HCT116 (cell line): ENCODE data around the gene EFCAB7.

ENCODE experiments used
- POLR2A ChIP-seq: IDR thresholded peaks from 2 replicates; pipeline ENCODE4 v1.7.0; 2011; ENCODE audit warnings: borderline replicate concordance; ENCODE audit not compliant: insufficient read depth, insufficient read length; ENCODE audit errors: extremely low read depth
- POLR2AphosphoS5 ChIP-seq: IDR thresholded peaks from 2 replicates; pipeline ENCODE4 v1.6.1; 2011; ENCODE audit warnings: mild to moderate bottlenecking, low read depth, low read length, moderate library complexity
- TF ChIP-seq, protein P1 (sequence below): IDR thresholded peaks from 2 replicates; pipeline ENCODE4 v1.6.1; 2012
- TF ChIP-seq, protein P2 (sequence below): IDR thresholded peaks from 2 replicates; pipeline ENCODE4 v1.6.1; 2011; ENCODE audit warnings: mild to moderate bottlenecking, low read length, moderate library complexity; ENCODE audit not compliant: insufficient replicate concordance; ENCODE audit errors: extremely low read depth

DNA sequence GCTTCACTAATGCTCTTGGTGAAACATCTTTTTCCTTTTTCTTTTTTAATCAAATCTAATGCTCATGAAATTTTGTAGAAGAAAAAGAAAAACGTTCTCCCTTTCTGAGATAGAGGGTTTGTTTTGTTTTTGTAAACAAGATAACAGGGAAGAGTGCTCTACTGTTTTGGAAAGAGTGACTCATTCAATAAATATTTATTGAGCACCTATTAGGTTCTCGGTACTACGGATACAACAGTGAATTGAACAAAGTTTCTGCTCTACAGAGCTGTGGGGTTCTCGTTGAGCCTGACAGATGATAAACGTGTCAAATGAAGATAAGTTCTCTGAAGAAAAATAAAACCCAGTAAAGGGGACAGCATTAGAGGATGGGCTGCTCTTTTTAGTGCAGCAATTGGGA lies 76.9 kb downstream of the EFCAB7 start:
- TF ChIP-seq, protein P1, sequence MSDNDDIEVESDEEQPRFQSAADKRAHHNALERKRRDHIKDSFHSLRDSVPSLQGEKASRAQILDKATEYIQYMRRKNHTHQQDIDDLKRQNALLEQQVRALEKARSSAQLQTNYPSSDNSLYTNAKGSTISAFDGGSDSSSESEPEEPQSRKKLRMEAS: no peak
- TF ChIP-seq POLR2A (no peak), POLR2AphosphoS5 (no peak)
- TF ChIP-seq, protein P2, sequence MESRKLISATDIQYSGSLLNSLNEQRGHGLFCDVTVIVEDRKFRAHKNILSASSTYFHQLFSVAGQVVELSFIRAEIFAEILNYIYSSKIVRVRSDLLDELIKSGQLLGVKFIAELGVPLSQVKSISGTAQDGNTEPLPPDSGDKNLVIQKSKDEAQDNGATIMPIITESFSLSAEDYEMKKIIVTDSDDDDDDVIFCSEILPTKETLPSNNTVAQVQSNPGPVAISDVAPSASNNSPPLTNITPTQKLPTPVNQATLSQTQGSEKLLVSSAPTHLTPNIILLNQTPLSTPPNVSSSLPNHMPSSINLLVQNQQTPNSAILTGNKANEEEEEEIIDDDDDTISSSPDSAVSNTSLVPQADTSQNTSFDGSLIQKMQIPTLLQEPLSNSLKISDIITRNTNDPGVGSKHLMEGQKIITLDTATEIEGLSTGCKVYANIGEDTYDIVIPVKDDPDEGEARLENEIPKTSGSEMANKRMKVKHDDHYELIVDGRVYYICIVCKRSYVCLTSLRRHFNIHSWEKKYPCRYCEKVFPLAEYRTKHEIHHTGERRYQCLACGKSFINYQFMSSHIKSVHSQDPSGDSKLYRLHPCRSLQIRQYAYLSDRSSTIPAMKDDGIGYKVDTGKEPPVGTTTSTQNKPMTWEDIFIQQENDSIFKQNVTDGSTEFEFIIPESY: no peak
